SK-N-SH (cell line): ENCODE results near the gene ATRN. TPM values are rescaled to one million over a fixed set of nuclear protein-coding genes. Genes with fewer than 3 reads are reported as not detected.
"Not testable (repeated sequence)": the region's sequence is repeated elsewhere in the genome, so short reads cannot be mapped to it uniquely, and the experiment has no call there.

Experiments used
- CTCF ChIA-PET: fragments of 300-600, 350-600 bp; formaldehyde crosslinking; extraction: SDS; loops from one replicate; lab custom pipeline; 2021; lab: Yijun Ruan, JAX
- POLR2A ChIA-PET: fragments of 350-600 bp; sonication (Branson Sonifier 250); formaldehyde crosslinking; extraction: SDS; loops from one replicate; lab custom pipeline; 2020; ENCODE audit warnings: antibody characterized with exemption, inconsistent platforms; lab: Yijun Ruan, JAX
- DNase-seq: peaks from one replicate; pipeline ENCODE4 v3.0.0; 2012
- H2AFZ ChIP-seq: fragments of 200-600 bp; sonication (generic); 2 replicates; pipeline ENCODE4 v1.8.1; 2016; ENCODE audit warnings: antibody characterized with exemption, mild to moderate bottlenecking, low read depth
- H3F3A ChIP-seq: fragments of 200-600 bp; sonication (generic); replicated peaks from 2 replicates; pipeline ENCODE3; 2016; ENCODE audit warnings: antibody characterized with exemption, mild to moderate bottlenecking; ENCODE audit not compliant: insufficient read depth
- H3K27ac ChIP-seq, 2 experiments: fragments of 200-500 bp in 1 of 2; fragments of 200-600 bp in 1 of 2; sonication (Bioruptor generic) in 1 of 2; sonication (generic), shearing (Covaris generic) in 1 of 2; 2 replicates each; pipeline versions ENCODE4 v1.5.1 to v1.6.1; 2014 to 2016; ENCODE audit warnings: low read depth in 2 of 2, inconsistent platforms in 1 of 2, low read length in 1 of 2, mild to moderate bottlenecking in 1 of 2, mixed read lengths in 1 of 2
- H3K27me3 ChIP-seq: fragments of 200-600 bp; sonication (generic), shearing (Covaris generic); 2 replicates; pipeline ENCODE4 v1.6.1; 2016; ENCODE audit warnings: mixed run types; ENCODE audit not compliant: insufficient read depth
- H3K36me3 ChIP-seq, 2 experiments: fragments of 200-500 bp in 1 of 2; fragments of 200-600 bp in 1 of 2; sonication (Bioruptor generic) in 1 of 2; sonication (generic) in 1 of 2; replicated peaks in 1 of 2; 2 replicates each; pipeline versions ENCODE3 to v1.5.1; 2014 to 2016; ENCODE audit warnings: low read length in 1 of 2, mild to moderate bottlenecking in 1 of 2; ENCODE audit not compliant: insufficient read depth in 2 of 2, control insufficient read depth in 1 of 2
- H3K4me1 ChIP-seq, 2 experiments: fragments of 200-500 bp in 1 of 2; fragments of 200-600 bp in 1 of 2; sonication (Bioruptor generic) in 1 of 2; sonication (generic), shearing (Covaris generic) in 1 of 2; 2 replicates each; pipeline versions ENCODE4 v1.5.1 to v1.6.1; 2014 to 2016; ENCODE audit warnings: low read depth in 1 of 2, low read length in 1 of 2, mixed run types in 1 of 2; ENCODE audit not compliant: insufficient read depth in 2 of 2, control insufficient read depth in 1 of 2
- H3K4me2 ChIP-seq: fragments of 200-600 bp; sonication (generic), shearing (Covaris generic); 2 replicates; pipeline ENCODE4 v1.6.1; 2017; ENCODE audit warnings: mixed run types
- H3K4me3 ChIP-seq, 2 experiments: fragments of 200-500 bp in 1 of 2; fragments of 200-600 bp in 1 of 2; sonication (Bioruptor generic) in 1 of 2; sonication (generic), shearing (Covaris generic) in 1 of 2; 2 replicates each; pipeline versions ENCODE4 v1.5.1 to v1.8.1; 2014 to 2016; ENCODE audit warnings: low read depth in 2 of 2, inconsistent platforms in 1 of 2, low read length in 1 of 2, mild to moderate bottlenecking in 1 of 2, mixed read lengths in 1 of 2, moderate library complexity in 1 of 2
- H3K79me2 ChIP-seq: fragments of 200-600 bp; sonication (generic); 2 replicates; pipeline ENCODE4 v1.8.1; 2017; ENCODE audit warnings: mild to moderate bottlenecking; ENCODE audit not compliant: insufficient read depth
- H3K9ac ChIP-seq: fragments of 200-600 bp; sonication (generic); 2 replicates; pipeline ENCODE4 v1.6.1; 2017; ENCODE audit warnings: mixed run types
- H3K9me2 ChIP-seq: fragments of 200-600 bp; sonication (generic); 2 replicates; pipeline ENCODE4 v1.6.1; 2017; ENCODE audit warnings: mixed run types
- H3K9me3 ChIP-seq: fragments of 200-600 bp; sonication (generic); 2 replicates; pipeline ENCODE4 v1.6.1; 2017; ENCODE audit warnings: mixed run types, mild to moderate bottlenecking, moderate library complexity
- H4K20me1 ChIP-seq: fragments of 200-600 bp; sonication (generic); 2 replicates; pipeline ENCODE4 v1.6.1; 2017; ENCODE audit warnings: mild to moderate bottlenecking, mixed run types; ENCODE audit not compliant: insufficient read depth
- EP300 ChIP-seq, 2 experiments: IDR thresholded peaks; 2 replicates each; pipeline versions ENCODE4 v1.4.0 to v1.6.1; 2012; ENCODE audit warnings: borderline replicate concordance in 1 of 2, low read depth in 1 of 2, low read length in 1 of 2
- FOSL2 ChIP-seq: IDR thresholded peaks from 2 replicates; pipeline ENCODE4 v1.4.0; 2012; ENCODE audit warnings: low read depth, mild to moderate bottlenecking, moderate library complexity, borderline replicate concordance
- FOXJ3 ChIP-seq: sonication (generic); formaldehyde crosslinking; IDR thresholded peaks from 2 replicates; pipeline ENCODE4 v1.5.1; 2020; ENCODE audit warnings: mild to moderate bottlenecking, missing genetic modification reagents
- GABPA ChIP-seq: IDR thresholded peaks from 2 replicates; pipeline ENCODE4 v1.4.0; 2012; ENCODE audit warnings: low read depth, mild to moderate bottlenecking
- IRF3 ChIP-seq: fragments of 150-350 bp; IDR thresholded peaks from 2 replicates; pipeline ENCODE4 v1.6.1; 2016; ENCODE audit warnings: mild to moderate bottlenecking, low read depth, low read length
- JUND ChIP-seq: IDR thresholded peaks from 2 replicates; pipeline ENCODE4 v1.4.0; 2012
- NFIC ChIP-seq: IDR thresholded peaks from 2 replicates; pipeline ENCODE4 v1.4.0; 2012; ENCODE audit warnings: borderline replicate concordance
- POLR2AphosphoS5 ChIP-seq: IDR thresholded peaks from 2 replicates; pipeline ENCODE4 v1.6.1; 2012; ENCODE audit warnings: low read depth, low read length
- RCOR1 ChIP-seq: fragments of 150-350 bp; IDR thresholded peaks from 2 replicates; pipeline ENCODE4 v1.6.1; 2017; ENCODE audit warnings: antibody characterized with exemption, low read length
- TCF12 ChIP-seq: IDR thresholded peaks from 2 replicates; pipeline ENCODE4 v1.4.0; 2012
- TEAD4 ChIP-seq: IDR thresholded peaks from 2 replicates; pipeline ENCODE4 v1.4.0; 2012; ENCODE audit warnings: mild to moderate bottlenecking, borderline replicate concordance; ENCODE audit not compliant: insufficient read depth
- YY1 ChIP-seq: IDR thresholded peaks from 2 replicates; pipeline ENCODE4 v1.4.0; 2012; ENCODE audit warnings: low read depth, mild to moderate bottlenecking
- WGBS: methylation state at CpG from one replicate; pipeline ENCODE4 v1.1.6; 2017; ENCODE audit warnings: low lambda C conversion rate; 5-methylcytosine and 5-hydroxymethylcytosine counted together
- polyA plus RNA-seq, 3 experiments: library from polyadenylated mRNA; depleted of rRNA; stranded (reverse); fragments of >200 nt; gene quantifications; 2 replicates each; pipeline ENCODE4 v1.2.3, GENCODE V29; 2012
- TF ChIP-seq, protein P1 (sequence below): fragments of 150-350 bp; IDR thresholded peaks from 2 replicates; pipeline ENCODE4 v1.6.1; 2017; ENCODE audit warnings: antibody characterized with exemption, low read length, low read depth, borderline replicate concordance
- TF ChIP-seq, protein P2 (sequence below): IDR thresholded peaks from 2 replicates; pipeline ENCODE4 v1.4.0; 2012; ENCODE audit warnings: low read depth, borderline replicate concordance

Gene ATRN
- polyA plus RNA-seq, 1 of the 3 experiments (the other 2 are of a cell fraction) = 33.8 TPM

DNA sequence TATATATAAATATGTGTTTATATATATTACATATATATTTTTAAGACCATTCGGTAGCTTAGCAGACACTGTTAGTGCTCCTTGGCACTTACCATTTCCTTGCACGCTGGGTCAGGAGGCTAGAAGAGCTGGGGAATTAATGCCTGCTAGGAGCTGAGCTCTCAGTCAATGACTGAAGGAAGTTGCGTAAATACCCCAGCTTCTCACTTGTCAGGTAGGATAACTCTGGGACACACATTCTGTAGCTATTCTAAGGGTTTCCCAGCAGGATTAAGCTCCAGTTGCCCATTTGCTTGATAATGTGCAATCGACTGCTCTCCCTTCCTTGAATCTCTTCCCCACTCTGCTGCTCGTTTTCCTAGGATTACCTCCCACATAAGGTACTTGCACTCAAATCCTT, 47.7 kb upstream of the ATRN start:
- Histone ChIP-seq H4K20me1 (no peaks in the 10 kb centered on the region), H3K4me2 (no peak overlapping the region), H3K9ac (no peak overlapping the region), H2AFZ (no peak overlapping the region), H3K36me3 (no peaks in the 10 kb centered on the region), H3F3A (no peaks in the 10 kb centered on the region), H3K9me2 (no peaks in the 10 kb centered on the region), H3K79me2 (no peaks in the 10 kb centered on the region), H3K27ac (no peak overlapping the region), H3K4me1 (no peaks in the 10 kb centered on the region), H3K27me3 (no peaks in the 10 kb centered on the region), H3K4me3 (no peak overlapping the region), H3K9me3 (no peaks in the 10 kb centered on the region)
- DNase-seq = no peak
- 79% methylated on average over 5 of the region's 5 CpGs for WGBS
- TF ChIP-seq, protein P1, sequence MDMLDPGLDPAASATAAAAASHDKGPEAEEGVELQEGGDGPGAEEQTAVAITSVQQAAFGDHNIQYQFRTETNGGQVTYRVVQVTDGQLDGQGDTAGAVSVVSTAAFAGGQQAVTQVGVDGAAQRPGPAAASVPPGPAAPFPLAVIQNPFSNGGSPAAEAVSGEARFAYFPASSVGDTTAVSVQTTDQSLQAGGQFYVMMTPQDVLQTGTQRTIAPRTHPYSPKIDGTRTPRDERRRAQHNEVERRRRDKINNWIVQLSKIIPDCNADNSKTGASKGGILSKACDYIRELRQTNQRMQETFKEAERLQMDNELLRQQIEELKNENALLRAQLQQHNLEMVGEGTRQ = no peak
- TF ChIP-seq GABPA (no peak), TEAD4 (no peak), FOXJ3 (no peak), TCF12 (no peak), RCOR1 (no peak), EP300 (IDR thresholded peaks at IDR 0.05; ENCODE audit: borderline replicate concordance in 1 of 2, low read depth in 1 of 2, low read length in 1 of 2) (no peak), YY1 (no peak), FOSL2 (no peak), NFIC (no peak), JUND (no peak), POLR2AphosphoS5 (no peak), IRF3 (no peak)
- TF ChIP-seq, protein P2, sequence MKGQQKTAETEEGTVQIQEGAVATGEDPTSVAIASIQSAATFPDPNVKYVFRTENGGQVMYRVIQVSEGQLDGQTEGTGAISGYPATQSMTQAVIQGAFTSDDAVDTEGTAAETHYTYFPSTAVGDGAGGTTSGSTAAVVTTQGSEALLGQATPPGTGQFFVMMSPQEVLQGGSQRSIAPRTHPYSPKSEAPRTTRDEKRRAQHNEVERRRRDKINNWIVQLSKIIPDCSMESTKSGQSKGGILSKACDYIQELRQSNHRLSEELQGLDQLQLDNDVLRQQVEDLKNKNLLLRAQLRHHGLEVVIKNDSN = no peak
- POLR2A ChIA-PET = interaction anchor here (1.0 kb wide), 1 partner anchor 14 kb away, joined by 3 read pairs; no protein-coding TSS in a partner anchor
- CTCF ChIA-PET = no interaction called here

GRCh38 chr20:3426766-3427165, 44.1 kb upstream of the ATRN start:
- H3K79me2 ChIP-seq, H3K4me3 ChIP-seq, H3K9ac ChIP-seq, H3K27ac ChIP-seq, H2AFZ ChIP-seq, DNase-seq, POLR2A ChIA-PET, H3K9me2 ChIP-seq, H3K4me2 ChIP-seq, CTCF ChIA-PET, H3K36me3 ChIP-seq, H3K9me3 ChIP-seq, H3K4me1 ChIP-seq, H3F3A ChIP-seq, H3K27me3 ChIP-seq, H4K20me1 ChIP-seq: not testable (repeated sequence)
- WGBS = 73% methylated on average over 4 of the region's 4 CpGs
